Raji (cell line): ENCODE data around the gene ARID3A.

Experiments
- POLR2A ChIP-seq: IDR thresholded peaks from 2 replicates; pipeline ENCODE4 v1.6.1; 2011; ENCODE audit warnings: low read depth, low read length, control low read depth; ENCODE audit not compliant: insufficient read depth

The ARID3A gene

DNA sequence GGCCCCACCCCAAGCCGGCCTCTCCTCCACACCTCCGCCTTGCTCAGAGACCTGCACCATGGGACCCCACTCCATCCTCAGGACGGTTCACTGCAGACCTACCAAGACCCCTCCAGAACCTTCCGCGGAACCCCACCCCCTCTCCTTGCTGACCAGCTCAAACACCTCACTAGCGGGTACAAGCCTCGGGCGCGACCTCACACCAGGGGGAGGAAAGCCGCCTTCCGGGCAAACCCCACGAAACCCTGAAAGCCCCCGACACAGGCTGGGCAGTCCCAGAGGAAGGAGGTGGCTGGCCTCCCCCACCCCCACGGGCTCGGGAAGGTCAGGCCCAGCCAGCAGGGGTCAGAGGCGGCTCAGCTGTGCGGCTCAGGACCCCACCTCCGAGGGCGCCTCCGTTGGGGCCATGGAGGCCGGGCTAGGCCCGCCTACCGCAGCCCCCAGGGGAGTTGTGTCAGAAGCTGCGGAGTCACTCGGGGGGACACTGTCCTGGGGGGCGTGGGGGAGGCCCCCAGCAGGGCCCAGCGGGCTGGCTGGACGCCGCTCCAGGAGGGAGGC, 84.2 kb downstream of the ARID3A start:
- no peak for TF ChIP-seq POLR2A

DNA sequence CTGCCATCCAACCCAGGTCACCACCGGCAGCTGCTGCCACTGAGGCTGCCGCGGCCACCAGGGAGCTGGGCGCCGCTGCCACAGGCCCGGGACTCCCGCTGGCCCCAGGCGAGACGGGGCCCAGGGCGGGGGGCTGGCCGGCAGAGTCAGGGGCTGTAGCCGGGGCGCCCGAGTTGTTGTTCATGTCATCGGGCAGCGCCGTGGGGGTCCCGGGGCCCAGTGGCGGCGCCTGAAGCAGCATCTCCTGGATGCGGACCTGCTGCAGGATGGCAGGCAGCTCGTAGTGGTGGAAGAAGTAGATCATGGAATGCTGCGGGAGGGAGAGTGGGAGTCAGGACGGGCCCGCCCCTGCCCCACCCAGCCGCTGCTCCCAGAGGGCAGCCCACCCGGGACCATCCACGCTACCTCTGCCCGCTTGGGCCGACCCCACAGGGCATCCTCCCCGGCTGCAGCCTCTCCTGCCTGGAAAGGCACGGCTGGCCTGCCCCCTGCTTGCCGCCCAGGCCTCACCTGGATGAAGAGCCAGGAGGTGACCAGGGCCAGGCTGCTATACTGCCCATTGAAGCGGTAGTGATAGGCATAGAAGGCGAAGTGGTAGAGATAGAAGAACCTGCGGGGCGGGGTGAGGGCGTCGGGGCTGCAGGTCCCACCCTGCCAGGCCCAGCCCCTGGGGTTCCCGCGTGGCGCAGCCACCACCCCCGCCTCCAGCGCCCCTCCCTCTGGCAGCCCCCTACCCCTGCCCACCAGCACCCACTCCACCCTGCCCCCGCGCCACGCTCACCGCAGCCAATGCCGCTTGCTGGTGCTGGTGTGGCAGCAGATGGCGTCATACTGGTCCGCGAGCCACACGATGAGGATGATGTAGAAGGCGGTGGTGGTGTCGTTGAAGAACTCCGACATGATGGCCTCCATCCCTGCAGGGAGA, 85.0 kb downstream of the ARID3A start:
- TF ChIP-seq POLR2A, result no peak

DNA sequence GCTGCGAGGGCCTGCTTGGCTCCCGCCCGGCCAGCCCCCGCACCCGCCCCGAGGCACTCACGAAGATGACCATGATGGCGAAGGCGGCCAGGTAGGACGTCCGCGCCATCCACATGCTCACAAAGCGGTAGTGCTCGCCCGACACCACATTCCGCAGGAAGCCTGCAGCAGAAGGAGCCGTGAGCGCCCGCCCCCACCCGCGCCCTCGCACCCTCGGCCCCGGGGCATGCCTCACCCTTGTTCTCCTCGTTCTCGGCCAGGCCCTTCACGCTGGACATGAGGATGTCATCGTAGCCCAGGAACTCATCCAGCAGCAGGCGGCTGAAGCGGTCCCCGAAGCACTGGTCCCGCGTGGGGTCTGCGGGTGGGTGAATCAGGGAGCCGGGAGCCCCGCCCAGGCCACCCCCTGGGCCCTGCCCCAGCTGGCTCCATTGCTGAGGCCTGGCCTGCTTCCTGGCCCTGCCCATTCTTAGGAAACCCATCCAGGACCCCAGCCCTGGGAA, 86.0 kb downstream of the ARID3A start:
- no peak for TF ChIP-seq POLR2A

DNA sequence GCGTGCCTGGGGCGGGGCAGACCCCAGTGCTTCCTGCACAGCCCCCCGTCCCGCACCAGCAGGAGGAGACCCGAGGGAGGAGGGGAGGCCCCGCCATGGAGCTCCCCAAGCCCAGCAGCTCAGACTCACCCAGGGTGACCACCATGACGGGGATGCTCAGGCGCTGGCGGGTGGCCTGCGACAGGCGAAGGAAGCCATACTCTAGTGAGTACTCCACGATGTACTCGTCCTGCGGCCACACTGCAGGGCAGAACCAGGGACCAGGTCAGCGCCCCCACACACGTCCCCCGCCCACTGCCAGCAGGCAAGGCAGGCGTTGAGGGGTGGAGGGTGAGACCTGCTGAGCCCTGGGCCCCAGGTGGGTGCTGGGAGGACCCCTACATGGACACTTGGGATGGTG, 86.5 kb downstream of the ARID3A start:
- TF ChIP-seq POLR2A, result no peak

DNA sequence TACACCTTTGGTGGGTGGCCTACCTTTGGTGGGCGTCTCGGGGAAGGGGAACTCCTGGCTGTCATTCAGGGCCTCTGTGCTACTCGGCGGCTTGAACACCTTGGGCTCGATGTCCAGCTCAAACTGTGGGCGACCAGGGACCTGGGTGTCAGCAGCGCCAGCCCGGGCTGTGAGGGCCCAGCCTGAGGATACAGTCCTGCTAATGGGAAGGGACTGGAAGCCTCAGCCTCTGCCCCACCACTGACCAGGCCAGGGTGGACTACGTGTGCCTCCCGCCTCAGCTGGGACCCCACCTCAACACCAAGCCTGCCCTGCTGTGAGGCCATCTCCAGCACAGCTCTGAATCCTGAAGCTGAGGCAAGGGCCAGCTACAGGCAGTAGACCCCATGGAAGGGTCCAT, 87.4 kb downstream of the ARID3A start:
- no peak for TF ChIP-seq POLR2A

DNA sequence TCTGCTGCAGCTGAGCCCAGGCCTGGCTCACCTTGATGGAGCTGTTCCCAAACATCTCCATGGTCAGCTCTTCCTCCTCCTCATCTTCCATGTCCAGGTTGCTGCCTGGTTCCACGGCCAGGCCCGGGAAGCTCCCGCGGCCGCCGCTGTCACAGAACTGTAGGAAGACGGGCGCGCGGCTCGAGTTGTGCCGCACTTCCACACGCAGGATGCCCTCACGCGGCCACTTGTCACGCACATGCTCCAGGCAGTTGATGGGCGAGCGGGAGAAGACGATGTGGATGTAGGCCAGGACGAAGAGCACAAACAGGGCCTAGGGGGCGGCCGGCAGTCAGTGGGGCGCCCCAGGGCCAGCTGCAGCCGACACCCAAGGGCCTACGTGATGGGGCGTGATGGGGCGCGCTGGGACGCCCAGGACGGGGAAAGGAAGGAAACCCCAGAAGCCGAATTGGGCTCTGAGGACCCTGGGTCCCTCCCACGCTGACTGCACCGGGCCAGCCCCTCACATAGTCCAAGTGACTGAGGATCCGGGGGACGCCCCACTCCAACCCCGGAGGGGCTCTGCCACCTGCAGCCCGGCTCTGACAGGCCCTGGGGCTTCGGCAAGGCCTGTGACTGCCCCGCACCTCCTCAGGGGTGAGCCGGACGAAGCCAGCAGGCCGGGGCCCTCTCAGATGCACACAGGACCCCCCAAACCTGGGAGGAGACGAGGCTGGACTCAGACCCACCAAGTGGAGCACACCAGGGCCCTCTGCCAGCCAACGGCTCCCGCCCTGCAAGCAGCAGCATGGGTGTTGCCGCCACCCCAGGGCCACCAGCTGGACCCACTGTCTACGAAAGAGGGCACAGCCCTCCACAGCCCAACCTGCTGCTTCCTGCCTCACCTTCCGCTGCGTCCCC, 88.6 kb downstream of the ARID3A start:
- TF ChIP-seq POLR2A, result no peak

DNA sequence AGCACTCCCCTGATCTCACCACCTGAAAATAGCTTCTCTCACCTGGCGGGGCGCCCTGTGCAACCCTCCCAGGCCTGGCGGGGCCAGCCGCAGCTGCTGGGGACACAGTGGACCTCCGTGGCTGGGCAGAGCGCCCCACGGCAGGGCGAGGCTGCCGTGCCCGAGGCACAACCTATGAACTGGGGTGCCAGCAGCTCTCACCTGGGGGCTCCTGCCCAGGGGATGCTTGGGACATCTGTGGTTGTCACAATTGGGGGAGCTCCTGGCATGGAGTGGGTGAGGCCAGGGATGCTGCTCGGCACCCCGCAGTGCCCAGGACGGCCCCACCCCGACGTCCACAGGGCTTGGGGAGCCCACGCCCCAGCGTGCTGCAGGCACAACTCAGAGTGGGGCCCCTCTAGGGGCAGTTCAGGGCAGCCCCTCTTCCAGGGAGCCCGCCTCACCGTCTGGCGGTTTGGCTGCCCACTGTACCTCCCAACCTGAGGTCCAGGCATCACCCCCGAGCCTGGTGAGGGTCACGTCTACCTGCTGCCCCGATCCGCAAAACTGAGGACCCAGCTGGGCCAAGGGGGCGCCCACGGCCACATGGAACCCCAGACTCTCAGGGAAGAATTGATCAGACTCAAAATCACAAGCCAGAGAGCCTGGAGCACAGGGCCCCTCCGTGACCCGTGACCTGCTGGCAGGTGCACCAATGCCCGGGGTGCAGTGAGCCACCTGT, 89.4 kb downstream of the ARID3A start:
- no peak for TF ChIP-seq POLR2A

DNA sequence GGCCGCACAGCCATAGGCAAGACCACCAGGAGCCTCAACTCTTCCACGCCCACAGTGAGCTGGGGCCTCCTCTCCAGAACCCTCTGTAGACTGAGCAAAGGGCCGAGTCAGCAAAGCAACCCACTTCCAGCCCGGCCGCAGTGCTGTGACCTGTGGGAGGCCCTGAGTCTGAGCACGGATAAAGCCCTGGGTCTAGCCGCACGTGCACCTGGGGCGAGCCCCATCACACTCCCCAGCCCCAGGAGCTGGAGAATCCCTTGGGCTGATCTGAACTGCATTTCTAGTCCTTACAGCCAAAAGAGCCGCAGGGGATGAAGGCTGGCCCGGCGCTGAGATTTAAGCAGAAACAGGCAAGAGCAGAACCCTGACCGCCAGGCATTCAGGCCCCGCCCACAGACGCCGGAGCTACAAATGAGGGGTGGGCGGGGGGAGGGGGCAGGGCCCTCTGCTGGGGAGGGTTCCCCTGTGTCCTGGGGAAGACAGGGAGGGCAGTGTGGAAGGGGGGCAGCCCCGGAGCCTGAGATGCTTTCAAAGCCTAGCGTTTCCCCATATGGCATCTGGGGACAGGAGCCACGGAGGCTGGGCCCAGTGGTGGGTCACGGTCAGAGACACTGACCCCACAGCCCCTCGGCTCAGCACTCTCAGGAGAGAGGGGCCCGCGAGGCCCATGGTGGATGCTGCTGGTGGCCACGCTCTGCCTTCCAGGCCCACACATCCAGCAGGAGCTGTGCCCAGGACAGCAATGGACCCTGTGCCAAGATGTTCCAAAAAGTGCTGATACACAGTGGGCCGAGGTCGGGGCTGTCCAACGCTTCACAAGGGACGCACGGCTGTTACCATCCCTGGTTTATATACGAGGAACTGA, 90.2 kb downstream of the ARID3A start:
- TF ChIP-seq POLR2A, result no peak

DNA sequence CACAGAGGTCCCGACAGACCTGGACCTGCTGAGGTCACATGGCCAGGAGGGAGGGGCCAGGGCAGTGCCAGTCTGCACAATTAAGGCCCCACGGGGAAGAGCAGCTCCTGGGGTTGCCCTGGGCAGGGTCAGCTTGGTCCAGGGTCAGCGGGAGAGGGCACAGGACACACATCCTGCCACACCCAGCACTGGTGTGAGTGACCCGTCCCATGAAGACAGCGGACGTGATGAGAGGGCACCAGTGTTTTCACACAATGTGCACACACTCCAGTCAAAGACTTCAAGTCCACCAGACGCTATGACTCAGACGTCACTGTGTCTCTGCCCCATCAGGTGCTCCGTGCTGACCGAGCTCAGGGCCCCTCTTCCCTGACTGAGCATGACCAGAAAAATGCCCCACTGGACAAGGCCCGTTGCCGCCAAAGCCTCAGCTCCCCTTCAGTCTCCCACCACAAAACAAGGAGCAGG, 90.8 kb downstream of the ARID3A start:
- TF ChIP-seq POLR2A, result no peak

DNA sequence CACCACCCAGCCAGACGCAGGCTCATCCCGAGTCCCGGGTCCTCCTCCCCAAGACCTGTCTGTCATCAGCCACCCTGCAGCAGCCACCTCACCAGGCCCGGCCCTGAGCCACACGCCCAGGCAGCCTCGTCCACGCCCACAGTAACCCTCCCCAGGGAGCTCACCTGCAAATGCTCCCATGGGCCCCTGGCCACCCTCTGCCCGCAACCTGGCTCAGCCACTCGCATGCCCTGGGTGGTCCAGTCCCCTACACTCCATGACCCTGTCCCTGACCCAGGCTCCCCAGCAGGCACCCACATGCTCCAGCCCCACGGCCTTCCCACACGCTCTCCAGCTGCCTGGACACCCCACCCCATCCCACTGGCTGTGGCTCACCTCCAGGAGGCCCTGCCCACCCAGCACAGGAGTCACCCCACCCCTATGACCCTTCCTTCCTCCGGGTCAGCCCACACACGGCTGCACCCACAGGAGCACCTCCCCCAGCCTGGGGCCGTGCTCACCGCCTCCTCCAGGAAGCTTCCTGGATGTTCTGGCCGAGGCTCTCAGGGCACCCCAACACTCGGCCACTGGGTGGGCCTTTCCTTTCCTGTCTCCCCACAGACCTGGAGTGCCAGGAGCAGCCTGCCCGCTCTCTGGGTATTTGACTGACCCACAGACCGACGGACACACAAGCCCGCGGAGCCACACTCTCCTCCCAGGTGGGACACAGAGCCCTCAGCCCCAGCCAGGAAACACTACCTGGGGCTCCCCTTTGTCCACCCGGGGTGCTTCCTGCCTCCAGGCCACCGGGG, 91.5 kb downstream of the ARID3A start:
- no peak for TF ChIP-seq POLR2A

DNA sequence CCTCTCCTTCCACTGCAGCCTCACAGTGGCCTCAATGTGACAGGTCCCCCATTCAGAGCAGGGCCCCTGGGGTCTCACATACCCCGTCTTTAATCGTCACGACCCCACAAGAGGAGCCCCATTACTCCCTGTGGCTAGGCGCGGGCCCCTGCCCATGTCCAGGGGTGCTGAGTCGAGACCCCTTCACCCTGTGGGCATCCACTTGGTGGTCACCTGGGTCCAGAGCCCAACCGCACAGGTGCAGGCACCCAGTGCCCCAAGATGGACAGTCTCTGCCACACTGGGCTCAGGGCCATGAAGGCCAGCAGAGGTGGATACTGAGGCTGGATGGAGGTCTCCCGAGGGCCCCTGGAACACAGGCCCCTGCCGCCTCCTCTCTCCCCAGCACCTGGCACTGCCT, 92.1 kb downstream of the ARID3A start:
- TF ChIP-seq POLR2A, result no peak

DNA sequence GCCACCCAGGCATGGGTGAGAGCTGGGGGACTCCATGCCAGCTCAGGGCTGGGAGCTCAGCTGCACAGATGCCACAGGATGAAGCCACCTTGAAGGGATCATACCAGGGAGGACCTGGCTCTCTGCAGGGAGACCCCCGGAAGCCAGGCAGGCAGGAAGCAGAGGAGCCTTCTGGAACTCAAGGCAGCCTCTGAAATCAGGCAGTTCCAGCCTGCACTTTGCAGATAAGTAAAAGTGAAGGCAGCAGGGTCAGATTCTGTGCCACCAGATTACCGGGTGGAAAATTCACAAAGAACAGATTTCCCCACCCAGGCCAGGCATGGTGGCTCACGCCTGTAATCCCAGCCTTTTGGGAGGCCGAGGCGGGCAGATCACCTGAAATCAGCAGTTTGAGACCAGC, 92.6 kb downstream of the ARID3A start:
- TF ChIP-seq POLR2A, result no peak
